Erythroblast (primary cell): ENCODE data around the gene LIX1L.

Source experiments
- DNase-seq, 2 experiments: peaks; one replicate each; lab custom pipeline; 2025; lab: John Stamatoyannopoulos, UW
- GATA1 ChIP-seq: IDR thresholded peaks from 2 replicates; pipeline ENCODE4 v1.6.1; 2011; ENCODE audit warnings: low read depth, mild to moderate bottlenecking, control low read depth, low read length, moderate library complexity
- POLR2A ChIP-seq: IDR thresholded peaks from 2 replicates; pipeline ENCODE4 v1.6.1; 2011; ENCODE audit warnings: mild to moderate bottlenecking, low read length

Gene LIX1L

DNA sequence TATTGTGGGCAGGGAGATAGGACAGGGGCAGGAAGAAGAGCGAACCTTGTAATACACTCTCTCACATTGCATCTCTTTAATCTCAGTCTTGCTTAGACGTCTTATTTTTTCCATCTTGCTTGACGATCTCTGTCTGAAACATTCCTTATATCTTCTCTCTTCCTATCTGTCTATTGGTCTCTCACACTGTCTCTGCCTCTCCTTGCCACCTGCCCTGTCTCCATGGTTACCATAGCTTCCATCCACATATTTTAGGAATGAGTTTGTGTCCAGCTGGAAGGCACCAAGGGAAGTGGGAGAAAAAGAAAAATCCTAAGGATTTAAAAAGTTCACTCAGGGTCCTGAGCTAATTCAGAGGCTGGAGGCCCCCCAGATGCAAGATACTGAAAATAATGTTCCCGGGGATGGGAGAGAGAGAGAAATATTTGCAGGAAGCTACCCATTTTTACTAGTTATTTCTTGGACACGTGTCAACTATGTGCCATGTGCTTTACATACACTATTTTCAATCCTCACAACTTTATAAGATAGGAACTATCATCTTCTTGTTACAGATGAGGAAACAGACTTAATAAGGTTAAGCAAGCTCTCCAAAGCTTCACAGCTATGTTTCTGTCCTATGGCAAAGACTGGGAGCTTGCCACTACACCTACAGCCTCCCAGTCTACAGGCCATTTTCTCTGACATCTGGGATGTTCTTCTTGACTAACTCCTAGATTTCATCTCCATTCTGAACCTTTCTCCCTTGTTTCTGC is 5.6 kb upstream of the LIX1L start:
- no peak for TF ChIP-seq POLR2A
- TF ChIP-seq GATA1, result no peak
- DNase-seq, result peak in 1 of 2 experiments; percentile 39

DNA sequence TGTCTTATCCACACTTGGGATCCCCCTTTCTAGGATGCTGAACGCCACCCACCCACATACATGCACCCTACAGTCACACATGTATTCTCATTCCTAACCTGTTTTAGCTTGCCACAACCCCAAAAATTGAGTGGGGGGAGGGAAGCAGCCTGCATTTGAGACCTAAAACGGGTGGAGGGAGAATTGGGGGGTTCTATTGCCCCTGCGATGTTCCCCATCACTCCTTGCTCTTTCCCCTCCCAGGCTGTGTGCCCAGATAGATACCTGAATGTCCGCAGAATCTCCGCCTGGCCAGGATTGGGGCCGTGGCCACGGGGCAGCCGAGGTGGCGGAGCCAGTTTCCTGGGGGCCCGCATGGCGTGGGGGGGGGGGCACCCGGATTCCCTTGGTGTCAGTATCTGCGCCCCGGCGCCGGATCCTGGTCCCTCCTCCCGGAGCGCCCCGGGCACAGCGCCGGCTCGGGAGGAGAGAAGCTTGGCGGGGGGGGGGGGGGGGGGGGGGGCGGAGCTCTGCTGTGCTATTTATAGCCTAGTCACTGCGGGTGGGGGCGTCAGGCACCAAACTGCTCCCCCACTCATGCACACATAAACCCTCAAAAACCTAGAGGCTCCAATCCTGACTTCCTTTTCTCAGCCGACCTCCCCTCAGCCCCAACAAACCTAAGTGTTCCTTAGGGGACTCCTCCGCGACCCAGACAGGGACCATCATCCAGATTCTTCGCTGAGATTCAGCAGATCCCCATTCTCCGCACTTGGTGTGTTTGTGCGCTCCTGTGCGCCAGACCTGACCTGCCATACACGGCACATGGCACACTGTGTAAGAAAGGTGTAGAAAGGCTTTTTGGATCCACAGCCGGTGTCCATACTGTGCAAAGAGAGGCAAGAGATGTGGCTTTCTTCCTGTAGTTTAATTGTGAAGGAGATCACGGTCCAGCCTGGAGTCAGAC is 4.6 kb upstream of the LIX1L start:
- no peak for TF ChIP-seq GATA1
- TF ChIP-seq POLR2A, result no peak
- peak in 1 of 2 experiments; percentile 37 for DNase-seq

DNA sequence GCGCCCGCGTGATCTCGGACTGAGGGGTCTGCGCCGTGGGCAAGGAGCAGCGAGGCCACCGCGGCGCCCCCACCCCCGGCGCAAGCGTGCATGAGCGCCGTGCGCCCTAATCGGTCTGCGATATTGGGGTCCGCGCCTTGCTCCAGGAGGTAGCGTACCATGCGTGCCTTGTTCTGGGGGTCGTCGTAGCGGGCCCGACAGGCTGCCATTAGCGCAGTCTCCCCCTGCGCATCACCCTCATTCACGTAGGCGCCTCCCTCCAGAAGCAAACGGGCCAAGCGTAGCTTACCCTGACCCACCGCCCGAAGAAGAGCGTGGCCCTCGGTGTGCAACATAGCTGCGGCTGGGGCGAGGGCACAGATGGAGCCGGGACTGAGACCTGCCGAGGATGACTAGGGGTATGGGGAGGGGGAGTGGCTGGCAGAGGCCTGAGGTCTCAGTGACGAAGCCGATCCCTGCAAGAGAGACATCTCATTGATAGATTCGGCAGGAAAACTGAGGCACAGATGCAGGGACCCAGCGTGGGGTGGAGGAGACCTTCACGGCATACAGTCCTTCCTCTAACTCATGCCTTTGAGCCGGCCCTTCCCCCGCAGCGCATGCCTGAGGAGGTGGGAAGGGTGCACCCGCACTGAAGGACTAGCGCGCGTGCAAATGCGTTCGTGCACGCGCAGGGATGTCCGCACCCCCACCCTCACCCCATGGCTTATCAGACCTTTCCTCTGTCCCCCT is 3.8 kb upstream of the LIX1L start:
- DNase-seq, result peak; percentile 48 to 58
- no peak for TF ChIP-seq GATA1
- no peak for TF ChIP-seq POLR2A

DNA sequence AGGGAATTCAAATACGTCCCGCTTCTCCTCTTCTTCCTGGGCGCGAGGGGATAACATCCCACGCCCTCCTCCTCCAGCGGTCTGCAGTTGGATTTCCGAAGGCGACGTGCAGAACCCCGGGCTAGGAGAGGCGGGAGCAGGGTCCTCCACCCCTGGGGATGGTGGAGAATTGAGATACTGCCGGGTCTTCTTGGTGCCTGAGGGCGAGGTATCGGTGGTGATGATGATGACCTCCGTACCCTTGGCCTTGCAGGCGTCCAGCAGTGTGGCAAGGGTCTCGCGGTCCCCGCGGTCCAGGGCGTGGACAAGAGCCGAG is 3.2 kb upstream of the LIX1L start:
- TF ChIP-seq GATA1 (no peak), POLR2A (no peak)
- no peak for DNase-seq

DNA sequence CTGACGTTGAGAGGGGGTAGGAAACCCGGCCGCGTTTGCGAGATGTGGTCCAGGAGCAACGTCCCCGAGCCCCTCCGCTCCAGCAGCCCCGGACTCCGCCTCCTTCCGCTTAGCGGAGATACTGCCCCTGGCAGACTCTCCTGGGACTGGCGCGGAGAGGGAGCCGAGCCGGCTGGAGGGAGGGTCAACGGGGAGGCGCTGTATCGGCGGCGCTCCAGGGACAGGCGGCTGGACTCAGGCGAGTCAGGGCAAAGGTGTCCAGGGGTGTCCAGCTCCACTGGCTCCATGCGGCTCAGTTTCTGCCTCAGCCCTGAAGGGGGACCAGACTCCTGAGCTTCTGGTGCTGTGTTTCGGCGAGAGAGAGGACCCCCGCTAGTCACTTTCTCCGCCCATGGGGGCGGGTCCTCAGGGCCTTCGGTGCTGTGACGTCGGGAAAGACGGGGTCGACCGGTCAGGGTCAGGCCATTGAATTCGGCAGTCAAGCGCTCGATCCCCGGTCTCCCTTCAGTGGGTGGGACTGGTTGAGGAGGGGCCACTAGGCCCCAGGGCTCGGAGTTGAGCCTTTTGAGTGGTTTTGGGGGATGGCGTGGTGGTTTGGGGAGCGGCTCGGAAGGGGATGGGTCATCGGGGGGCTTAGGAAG is 2.8 kb upstream of the LIX1L start:
- peak; percentile 70 to 71 for DNase-seq
- TF ChIP-seq POLR2A (peak; percentile 34), GATA1 (no peak)

DNA sequence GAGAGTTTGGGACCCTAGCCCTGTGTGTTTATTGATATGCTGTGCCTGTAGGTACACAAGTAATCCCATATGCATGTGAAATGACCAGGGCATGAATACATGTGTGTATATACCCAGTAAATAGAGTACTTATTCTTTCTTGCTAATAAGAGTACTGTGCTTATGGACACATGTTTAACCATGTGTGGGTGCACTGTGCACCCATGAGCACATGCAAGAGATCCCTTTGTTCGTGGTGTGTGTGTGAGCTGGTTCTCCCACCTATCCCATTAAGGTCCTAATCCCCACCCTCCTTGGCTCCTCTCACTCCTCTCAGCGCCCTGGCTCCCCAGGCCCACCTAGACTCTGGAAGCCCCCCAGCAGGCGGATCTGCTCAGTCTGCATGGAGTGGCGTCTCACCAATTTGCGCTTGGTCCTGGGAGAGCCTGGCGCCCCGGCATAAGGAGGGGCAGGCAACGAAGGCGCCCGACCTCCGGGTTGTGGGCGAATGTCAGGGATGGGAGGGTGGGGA is 2.2 kb upstream of the LIX1L start:
- DNase-seq, result no peak
- no peak for TF ChIP-seq POLR2A
- TF ChIP-seq GATA1, result no peak

DNA sequence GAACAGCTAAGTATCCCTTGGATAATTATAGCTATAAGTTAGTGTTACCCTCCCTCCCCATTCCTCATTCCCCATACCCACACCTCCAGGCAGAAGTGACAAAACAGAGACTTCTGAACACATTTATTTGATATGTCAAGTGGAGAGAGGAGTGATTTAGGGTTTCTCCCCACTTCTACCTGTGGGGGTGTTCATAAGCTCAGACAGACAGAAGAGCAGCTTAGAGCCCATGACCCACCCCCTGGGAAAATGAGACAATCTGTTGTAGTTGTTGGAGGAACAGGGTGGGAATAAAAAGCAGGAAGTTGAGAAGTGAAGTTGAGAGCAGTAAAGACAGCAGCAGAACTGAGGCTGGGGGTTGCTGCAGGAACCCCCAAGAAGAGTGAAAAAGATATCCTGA is 1.5 kb upstream of the LIX1L start:
- DNase-seq, result no peak
- TF ChIP-seq GATA1, result no peak
- no peak for TF ChIP-seq POLR2A

DNA sequence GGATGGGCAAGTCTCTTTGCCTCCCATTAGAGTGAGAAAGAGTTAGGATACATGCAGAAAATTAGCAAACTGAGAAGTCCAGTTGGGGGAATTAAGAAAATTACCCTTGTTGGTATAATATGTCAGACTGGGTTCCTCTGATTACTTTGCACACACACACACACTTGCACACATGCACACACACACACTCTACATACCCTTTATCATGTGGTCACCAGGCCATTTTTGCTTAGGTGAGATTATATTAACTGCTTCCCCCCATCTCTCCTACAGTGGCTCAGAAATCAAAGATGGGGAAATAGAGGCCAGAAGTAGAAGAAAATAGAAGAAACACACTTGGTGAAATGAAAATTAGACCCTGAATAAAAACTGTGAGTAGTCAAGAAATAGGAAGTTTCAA is 917 bp upstream of the LIX1L start:
- TF ChIP-seq POLR2A, result no peak
- no peak for TF ChIP-seq GATA1
- peak in 1 of 2 experiments; percentile 25 for DNase-seq

DNA sequence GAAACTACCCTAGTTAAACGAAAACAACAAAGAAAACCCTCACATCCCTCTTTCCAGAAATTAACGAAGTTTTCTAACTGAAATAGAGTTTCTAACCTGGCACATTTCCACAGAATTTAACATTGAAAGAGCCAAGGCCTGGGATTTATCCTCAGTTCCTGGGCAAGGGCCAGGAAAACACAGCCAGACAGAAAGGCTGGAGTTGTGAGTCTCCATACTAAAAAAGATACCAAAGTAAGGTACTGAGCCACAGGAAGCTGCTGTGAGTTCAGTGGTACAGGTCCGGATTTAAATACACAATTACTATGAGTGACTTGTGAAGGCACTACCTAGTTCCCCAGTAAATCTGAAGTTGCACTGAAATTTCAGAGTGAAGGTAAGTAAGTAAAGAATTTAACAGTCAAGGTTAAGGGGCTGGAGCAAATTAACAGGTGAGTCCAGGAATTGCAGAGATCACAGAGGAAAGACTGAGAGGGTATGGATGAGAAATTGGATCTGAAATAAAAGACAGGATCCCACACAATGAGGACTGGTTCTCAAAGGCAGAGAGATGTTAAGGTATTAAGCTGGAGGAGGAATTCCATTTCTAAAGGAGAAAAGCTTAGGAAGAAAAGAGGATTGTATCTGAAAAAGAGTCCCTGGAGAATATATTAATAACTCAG is 905 bp downstream of the LIX1L start:
- DNase-seq, result peak in 1 of 2 experiments; percentile 43
- TF ChIP-seq POLR2A, result no peak
- TF ChIP-seq GATA1, result no peak

DNA sequence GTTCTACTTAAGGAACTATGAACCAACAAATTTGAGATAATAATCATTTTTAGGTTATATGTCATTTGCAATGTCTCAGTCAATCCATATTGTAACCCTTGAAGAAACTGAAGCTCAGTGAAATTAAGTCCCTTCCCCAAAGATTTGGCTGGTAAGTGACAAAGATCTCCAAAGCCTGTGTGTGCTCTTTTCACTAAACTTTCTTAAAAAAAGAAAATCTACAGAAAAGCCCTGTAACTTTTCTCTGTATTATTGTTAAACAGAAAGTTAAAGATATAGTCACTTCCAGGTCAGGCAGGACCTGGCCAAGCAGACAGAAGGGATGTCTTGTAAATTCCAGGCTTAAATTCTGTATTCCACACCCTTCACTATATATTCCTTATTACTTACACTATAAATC is 1.5 kb downstream of the LIX1L start:
- TF ChIP-seq POLR2A (no peak), GATA1 (no peak)
- DNase-seq, result no peak

DNA sequence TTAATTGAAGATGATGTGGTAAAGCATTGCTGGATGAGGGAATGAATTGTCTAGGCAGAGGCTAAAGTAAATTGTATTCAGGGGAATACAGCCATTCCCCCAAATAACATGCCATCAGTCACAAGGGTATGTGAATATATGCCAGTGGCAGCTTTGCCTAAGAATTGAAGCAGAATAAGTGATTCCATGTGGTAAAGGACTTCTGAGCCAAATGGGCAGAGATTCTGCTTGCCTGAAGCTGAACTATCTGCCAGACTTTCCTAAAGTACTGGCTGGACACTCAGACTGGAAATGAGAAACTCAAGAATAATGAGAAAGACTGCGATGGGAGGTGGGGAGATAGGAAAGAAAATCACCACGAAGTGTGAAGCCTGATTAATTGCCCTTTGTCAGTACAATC is 2.4 kb downstream of the LIX1L start:
- TF ChIP-seq POLR2A, result no peak
- TF ChIP-seq GATA1, result no peak
- no peak for DNase-seq

DNA sequence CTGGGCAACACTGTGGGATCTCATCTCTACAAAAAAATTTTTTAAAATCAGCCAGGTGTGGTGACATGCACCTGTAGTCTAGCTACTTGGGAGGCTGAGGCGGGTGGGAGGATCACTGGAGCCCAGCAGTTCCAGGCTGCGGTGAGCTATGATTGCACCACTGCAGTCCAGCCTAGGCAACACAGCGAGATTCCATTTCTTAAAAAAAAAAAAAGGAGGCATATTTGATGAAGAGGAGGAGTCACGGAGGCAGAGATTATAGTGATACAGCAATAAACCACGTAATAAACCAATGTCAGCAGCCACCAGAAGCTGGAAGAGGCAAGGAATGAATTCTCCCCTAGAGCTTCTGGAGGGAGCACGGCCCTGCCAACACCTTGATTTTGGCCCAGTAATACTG is 4.0 kb downstream of the LIX1L start:
- TF ChIP-seq GATA1, result no peak
- no peak for TF ChIP-seq POLR2A
- DNase-seq, result no peak
